AG10803 (cell line): Measurements from ENCODE around the gene GLYATL1.

Source experiments
- DNase-seq: peaks from one replicate; pipeline ENCODE4 v3.0.0; 2010; ENCODE audit warnings: low read depth
- H3K4me3 ChIP-seq: 2 replicates; pipeline ENCODE4 v1.5.1; 2011; ENCODE audit warnings: mild to moderate bottlenecking, low read length, control low read depth
- TF ChIP-seq, protein P1 (sequence below): conservative IDR thresholded peaks from 2 replicates; pipeline ENCODE4 v1.5.1; 2011; ENCODE audit warnings: mild to moderate bottlenecking, low read length, control low read depth, inconsistent platforms

The GLYATL1 gene

DNA sequence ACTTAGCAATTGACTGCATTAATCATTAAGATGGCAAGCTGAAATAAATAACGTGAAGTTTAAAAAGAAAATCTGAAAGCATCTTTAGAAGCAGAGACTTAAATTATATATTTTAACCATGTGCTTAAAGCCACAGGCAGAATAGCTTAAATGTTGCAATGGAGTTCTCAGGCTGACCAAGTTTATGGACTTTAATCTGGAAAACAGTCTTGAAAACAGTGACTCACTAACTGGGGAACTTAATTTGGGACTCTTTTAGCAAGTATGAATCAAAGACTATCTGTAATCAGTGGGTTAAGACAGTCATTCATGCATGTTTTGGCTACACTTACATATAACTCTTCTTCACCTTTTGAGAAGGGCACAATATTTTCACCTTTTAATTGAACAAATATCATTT, 12.6 kb upstream of the GLYATL1 start:
- DNase-seq, result peak; percentile 75
- TF ChIP-seq, protein P1, sequence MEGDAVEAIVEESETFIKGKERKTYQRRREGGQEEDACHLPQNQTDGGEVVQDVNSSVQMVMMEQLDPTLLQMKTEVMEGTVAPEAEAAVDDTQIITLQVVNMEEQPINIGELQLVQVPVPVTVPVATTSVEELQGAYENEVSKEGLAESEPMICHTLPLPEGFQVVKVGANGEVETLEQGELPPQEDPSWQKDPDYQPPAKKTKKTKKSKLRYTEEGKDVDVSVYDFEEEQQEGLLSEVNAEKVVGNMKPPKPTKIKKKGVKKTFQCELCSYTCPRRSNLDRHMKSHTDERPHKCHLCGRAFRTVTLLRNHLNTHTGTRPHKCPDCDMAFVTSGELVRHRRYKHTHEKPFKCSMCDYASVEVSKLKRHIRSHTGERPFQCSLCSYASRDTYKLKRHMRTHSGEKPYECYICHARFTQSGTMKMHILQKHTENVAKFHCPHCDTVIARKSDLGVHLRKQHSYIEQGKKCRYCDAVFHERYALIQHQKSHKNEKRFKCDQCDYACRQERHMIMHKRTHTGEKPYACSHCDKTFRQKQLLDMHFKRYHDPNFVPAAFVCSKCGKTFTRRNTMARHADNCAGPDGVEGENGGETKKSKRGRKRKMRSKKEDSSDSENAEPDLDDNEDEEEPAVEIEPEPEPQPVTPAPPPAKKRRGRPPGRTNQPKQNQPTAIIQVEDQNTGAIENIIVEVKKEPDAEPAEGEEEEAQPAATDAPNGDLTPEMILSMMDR, result no peak
- H3K4me3 ChIP-seq, result no peak overlapping the region

DNA sequence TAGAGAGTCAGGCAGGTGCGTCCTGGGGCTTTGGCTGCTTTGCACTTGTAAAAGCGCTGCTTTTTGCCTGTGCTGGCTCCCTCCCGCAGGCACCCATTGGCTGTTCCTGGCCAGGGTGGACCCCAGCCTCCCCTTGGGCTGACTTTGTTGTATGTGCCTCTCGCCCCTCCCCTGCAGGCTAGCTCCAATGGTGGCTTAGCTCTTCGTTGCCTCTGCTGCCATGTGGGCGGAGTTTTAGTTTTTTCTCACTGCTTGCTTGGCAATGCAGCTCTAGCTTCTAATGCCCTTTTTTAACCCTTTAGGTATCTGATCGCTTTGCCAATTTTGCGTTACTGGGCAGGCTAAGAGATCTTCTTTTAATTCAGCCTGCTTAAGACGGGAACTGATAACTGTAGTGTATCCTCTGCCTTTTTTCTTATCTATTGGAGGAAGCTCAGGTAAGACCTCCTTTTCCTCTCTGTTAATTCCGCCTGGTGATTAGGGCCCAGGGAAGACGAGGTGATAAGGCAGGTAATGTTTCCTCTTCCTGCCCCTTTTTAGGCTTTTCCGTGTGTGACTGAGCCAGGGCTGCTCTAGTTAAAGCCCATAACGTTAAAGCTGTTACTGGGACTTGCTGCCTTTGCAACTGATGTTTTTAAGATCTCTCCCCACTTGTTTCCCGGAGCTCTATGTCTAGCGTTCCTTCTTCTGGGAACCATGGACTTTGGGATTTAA, 11.7 kb upstream of the GLYATL1 start:
- no peak for DNase-seq
- no peak overlapping the region for H3K4me3 ChIP-seq

DNA sequence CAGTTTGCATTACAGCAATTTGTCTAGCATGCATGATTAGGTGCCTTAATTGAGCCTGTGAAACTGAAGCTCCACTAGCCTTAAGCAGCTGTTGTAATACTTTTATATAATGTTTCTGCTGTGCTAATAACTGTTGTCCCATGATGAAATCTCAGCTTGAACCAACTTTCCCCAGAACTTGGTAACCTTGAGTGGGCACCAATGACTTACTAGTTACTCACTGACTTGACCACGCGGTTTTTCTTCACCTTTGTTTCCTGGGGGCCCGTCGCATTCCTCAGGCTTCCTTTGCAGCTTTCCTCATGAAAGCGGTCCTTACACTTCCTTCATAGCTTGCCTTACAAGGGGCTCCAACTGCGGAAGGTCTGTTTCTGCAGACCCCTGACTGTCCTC, 11.2 kb upstream of the GLYATL1 start:
- peak; percentile 15 for DNase-seq
- H3K4me3 ChIP-seq, result no peak overlapping the region
- TF ChIP-seq, protein P1, result no peak

More for the DNA sequence above, 11.7 kb upstream of the GLYATL1 start:
- TF ChIP-seq, protein P1, result no peak

DNA sequence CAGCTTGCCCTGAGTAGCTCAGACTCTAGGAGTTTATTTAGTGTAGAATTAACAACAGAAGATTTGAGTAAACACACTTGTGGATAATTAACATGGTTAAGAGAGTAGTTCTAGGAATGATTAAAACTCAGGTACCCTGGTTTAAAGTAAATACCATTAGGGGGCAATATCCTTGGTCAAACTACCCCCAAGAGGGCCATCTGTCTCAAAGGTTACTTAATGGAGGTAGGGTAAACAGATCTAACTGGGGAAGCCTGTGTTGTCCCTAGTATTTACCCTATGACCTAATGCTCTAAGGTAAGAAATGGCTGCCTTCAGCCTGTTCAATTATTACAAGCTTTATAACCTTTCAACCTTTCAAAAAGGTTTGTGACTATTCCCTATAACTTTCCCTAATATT, 10.6 kb upstream of the GLYATL1 start:
- TF ChIP-seq, protein P1, result no peak
- no peak for DNase-seq

DNA sequence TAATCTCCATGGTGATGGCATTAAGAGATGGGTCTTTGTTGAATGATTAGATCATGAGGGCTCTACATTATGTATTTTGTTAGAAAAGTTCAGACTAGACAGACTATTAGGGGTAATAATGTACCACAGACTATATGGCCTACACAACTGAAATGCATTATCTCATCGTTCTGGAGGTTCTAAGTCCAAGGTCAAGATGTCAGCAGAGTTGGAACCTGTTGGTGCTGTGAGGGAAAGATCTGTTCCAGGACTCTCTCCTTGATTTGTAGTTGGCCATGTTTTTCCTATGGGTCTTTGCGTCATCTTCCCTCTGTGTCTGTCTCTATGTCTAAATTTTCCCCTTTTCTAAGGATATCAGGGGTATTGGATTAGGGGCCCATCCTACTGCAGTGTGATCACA, 8.4 kb upstream of the GLYATL1 start:
- DNase-seq, result no peak
- no peak overlapping the region for H3K4me3 ChIP-seq

More for the DNA sequence above, 10.6 kb upstream of the GLYATL1 start:
- H3K4me3 ChIP-seq, result no peak overlapping the region

DNA sequence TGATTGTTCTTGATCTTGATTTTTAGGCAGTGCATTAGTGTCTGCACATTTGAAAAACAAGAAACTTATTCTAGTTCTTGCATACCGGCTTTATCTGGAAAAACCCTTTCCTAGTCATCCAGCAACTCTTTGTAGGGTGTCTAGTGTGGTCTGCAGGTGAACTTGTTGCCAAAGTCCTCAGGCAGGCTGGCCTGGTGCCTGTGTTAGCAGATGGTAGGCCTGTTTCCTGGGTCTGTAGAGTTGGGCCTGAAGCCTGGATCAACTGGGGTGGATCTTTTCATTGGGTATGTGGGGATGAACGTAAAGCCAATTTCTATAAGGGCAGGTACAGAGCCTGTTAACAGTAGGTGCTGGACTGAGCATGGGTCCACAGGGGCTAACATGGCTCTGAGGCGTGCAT, 5.6 kb upstream of the GLYATL1 start:
- H3K4me3 ChIP-seq, result no peak overlapping the region
- TF ChIP-seq, protein P1, result no peak
- DNase-seq, result no peak

More for the DNA sequence above, 8.4 kb upstream of the GLYATL1 start:
- TF ChIP-seq, protein P1, result no peak

DNA sequence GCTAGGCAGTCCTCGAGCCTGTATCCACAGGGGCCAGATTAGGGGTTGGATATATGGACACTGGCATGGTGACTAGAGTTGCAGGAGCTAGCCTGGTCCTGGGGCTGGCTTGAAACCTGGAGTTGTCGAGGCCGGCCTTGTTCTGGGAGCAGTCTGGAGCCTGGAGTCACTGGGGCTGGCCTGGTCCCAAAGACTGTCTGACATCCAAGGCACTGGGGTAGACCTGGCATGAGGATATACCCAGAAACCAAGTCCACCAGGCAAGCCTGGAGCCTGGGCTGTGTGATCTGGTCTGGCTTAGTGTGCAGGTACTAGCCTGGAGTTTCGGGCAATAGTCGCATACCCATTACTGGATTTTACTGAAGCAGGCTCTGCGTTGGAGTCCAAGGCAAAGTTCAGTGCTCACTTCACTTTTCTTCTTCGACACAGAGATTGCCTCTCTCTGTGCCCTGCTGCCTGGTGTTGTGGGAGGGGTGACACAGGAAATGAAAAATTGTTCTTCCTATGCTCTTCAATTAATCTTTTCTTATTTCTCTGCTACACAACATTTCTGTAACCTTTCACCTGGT, 4.3 kb upstream of the GLYATL1 start:
- DNase-seq, result no peak
- TF ChIP-seq, protein P1, result no peak
- no peak overlapping the region for H3K4me3 ChIP-seq
